Activated CD4-positive, alpha-beta T cell treated with anti-CD3 and anti-CD28 coated beads, Interleukin-2, amount 50 U/mL, for 16 hours (primary cell): ENCODE results near the gene GLRA2.
A peak's percentile ranks its signal among the peaks of the same experiment; 100 is the strongest.
"Not testable (repeated sequence)": the region's sequence is repeated elsewhere in the genome, so short reads cannot be mapped to it uniquely, and the experiment has no call there.

Experiments used
- DNase-seq: peaks from one replicate; pipeline ENCODE4 v3.0.0-alpha.2; 2020

Gene GLRA2

DNA sequence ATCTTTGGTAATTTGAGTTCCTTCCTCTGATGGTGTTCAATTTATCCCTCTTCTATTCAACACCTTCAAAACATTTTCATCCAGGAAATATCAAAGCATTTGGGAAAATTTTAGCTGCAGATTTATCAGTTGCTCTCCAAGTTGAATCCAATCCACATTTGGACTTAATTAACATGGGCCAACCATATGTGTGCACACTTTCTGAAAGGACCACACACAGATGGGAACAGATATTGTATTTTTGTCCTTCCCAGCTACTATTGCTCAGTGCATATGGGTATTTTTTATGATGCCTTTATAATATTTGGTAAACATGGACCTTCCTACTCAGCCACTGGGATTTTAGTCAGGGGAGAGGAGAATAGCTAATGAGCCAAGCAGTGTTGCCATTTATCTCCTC is 65.2 kb downstream of the GLRA2 start:
- DNase-seq: no peak

DNA sequence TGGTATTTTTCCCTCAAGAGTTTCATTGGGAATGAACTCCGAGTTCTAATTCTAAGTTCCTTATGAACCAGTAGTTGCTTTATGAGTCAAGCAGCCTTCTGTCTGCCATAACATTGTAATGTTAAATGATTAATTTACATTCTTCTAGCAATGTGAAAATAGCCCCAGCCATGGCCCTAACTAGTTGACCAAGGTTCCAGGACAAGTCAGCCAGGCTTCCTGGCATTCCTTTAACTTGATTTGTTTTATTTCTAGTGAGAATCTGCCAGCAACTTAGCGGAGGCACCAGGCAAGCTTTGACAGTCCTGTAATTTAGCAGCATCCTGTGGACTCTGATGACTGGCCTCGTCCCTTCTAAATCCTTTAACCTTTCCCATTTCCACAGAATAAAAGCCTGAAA is 69.0 kb downstream of the GLRA2 start:
- no peak for DNase-seq

DNA sequence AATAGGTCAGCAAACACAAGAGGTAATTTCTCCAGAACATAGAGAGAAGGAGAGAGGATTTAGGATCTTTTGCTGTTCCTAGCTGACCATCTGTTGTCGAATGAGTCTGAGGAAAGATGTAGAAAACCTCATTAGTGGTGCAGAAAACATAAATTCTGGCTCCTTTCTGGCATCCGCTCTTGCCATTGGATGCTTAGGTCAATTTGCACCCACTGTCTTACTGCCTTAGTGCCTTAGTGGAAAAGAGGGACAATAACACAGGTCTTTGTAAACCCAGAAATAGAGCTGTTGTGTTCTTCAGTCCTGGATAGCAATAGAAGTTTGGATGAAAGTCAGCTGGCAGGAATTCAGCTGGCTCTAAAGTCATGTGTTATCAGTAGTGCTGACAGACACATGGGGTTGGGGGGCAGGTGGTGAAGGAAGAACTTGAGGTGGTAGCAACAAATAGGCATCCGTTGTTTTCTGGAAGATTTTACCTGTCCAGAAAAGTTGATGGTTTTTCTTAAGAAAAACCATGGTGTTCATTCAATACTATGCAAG is 78.2 kb downstream of the GLRA2 start:
- no peak for DNase-seq

DNA sequence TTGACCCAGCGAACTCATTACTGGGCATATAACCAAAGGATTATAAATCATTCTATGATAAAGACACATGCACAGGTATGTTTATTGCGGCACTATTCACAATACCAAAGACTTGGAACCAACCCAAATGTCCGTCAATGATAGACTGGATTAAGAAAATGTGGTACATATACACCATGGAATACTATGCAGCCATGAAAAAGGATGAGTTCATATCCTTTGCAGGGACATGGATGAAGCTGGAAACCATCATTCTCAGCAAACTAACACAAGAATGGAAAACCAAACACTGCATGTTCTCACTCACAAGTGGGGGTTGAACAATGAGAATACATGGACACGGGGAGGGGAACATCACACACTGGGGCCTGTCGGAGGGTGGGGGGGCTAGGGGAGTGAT is 83.1 kb downstream of the GLRA2 start:
- not testable (repeated sequence) for DNase-seq

DNA sequence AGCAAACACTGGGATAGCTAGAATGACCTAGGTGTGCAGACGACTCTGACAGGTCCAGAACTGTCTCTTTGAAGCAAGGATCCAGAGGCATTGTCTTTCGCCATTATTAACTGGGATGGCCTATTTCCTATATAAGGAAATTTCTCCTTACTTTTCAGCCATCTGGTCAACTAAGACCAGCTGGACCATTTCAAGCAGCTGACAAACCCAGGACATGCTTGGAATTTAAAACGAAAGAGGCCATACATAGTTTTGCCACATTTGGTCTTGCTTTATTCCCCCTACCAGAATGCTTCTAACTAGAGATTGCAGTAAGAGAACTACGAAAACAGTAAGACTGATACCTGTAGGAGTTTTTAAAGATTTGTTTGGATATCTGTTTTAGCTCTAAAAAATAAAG is 87.0 kb downstream of the GLRA2 start:
- no peak for DNase-seq

DNA sequence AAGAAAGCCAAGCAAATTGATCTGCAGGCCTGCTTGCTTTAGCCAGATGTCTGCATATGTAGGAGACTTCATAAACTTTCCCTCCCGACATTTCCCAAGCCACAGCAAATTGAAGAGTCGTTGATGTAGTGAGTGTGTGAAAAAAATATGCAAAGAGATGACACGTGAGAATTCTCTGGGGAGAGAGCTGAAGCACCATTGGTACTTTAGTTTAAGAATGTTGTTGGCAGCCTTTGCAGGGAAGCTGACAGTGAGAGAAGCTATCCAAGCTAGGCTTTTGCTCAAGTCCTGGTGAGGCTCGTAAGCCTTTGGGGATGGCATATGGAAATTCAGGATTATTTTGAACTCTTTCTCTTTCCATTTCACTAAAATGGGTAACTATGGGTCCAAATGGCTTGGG is 87.5 kb downstream of the GLRA2 start:
- DNase-seq: no peak

DNA sequence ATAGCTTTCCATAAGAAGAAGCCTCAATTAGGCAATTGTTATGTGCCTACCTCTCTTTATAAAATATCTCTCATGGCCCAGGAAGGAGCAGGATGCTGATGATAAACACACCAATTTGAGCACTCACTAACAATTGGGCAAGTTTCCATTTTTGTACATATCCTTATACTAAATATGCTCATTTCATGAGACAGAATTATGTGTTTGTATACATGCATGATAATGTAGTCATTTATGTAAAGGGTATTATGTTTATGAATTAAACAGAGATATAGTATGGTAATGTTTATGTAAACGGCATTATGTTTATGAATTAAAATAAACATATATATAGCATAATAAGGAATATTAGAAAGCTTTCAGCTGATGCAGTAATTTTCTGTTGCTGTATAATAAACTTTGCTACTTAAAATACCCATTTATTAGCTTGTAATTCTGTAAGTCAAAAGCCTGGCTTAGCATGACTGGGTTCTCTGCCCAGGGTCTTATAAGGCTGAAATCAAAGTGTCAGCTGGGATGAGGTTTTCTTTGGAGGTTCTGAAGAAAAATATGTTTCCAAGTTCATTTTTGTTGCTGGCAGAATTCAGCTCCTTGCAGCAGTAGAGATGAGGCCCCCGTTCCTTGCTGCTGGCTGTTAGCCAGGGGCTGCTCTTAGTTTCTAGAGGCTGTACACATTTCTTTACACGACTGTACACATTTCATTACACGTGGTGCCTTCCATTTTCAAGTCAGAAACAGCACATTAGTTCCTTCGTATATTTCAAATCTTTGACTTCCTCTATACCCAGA is 89.0 kb downstream of the GLRA2 start:
- DNase-seq: no peak

DNA sequence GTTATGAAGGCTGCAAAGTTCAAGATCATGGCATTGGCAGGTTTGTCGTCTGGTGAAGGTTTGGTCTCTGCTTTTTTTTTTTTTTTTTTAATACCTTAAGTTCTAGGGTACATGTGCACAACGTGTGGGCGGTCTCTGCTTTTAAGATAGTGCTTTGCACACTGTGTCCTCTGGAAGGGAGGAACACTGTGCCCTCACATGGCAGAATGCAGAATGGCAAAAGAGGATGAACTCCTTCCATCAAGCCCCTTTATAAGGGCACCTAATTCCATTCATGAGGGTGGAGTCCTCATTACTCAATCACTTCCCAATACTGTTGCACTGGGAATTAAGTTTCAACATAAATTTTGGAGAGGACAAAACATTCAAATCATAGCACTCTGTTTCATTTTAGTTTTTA is 101.4 kb downstream of the GLRA2 start:
- DNase-seq: no peak

DNA sequence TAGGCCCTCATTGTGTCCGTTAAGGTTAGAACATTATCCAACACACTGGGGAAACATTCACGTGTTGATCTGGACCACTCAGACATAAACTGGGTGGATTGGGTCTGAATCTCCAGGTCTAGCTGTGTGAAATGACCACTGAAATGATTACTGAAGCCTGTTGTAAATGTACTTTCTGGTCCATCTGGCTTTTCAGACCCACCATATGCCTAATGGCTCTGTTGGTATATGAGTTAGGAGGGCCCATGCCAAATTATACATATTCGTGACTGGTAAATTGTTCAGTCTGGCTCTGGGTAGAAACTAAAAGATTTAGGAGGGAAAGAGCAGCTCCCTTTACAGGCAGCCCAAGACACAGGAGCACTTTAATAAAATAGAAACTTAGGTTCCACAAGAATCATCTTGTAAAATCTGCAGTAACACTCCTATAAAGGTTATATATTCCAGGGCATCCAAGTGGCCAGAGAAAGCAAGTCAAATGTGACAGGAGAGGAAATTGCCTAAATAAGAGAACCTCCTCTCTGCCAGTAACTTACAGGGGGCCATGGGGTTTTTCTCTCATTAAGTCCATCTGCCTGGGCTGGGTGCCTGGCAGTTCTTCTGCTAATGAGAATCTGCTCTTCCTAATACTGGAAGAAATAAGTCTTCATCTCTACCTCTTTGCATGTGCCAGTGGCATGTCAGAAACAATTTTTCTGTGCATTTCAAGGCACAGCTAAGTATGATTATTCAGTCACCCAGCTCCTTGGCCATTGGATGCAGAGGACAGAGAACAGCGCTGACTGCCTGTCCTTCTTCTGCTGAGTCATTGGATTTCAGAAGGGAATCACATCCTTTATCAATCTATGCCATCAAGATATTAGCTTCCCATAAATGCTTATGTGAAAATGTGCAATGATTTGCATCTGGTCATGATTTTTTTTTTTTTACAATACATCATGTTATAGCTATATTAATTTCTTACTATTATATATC is 112.6 kb downstream of the GLRA2 start:
- DNase-seq: no peak

DNA sequence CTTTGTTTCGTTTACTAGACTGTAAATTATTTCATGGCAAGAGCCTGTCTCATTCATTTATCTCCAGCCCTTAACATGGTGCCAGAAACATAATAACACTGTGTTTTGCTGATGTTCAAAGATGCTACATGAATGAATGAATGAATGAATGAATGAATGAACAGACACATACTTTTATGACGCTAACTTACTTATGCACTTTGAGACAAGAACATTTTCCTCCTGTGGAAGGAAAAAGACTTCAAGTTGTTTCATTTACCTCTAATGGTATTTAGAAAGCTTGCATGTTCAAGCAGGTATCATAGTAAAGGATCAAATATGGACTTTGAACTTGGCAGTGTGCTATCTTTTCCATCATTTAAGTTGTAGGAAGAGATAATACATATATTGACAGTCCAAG is 131.6 kb downstream of the GLRA2 start:
- DNase-seq: no peak

DNA sequence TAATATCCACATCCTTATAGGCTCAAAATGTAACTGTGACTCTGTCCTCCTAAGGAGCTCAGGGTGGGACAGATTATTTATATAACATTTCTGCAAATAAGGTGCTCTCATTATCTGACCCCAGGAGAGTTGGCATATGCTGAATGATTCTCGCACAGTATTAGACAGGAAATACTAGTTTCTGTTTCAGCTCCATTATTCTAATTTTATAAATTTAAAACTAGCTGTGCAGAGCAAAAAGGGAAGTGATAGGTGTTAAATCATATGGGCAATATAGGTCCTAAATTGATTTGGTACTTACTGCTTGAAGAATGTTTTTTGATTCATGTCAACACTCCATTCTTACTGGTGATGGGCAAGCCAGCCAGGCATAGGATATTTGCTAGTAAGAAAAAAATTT is 141.5 kb downstream of the GLRA2 start:
- DNase-seq: no peak

DNA sequence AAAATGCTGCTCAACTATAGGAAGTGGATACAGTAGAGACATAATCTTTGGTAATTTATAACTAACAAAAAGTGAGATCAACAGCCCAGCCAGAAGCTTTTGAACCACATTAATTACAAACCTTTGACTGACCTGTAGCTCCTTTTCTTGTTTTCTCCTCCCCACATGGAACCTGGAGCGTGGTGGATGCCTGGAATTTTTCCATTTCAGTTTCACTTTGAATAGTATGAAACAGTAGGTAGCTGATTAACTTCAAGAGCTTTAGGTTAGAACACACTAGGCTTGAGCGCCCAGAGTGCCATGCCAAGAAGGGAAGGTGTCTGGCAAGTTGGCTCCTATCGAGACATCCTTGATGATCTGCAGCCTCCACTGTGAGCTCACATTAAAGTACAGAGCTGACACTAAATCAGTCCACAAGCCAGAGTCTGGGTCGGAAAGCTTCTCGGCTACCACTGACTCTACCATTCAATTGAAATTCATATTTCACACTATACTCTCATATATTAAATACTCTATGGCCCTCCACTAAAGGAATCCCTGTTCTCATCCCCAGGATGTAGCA is 143.4 kb downstream of the GLRA2 start:
- DNase-seq: no peak

DNA sequence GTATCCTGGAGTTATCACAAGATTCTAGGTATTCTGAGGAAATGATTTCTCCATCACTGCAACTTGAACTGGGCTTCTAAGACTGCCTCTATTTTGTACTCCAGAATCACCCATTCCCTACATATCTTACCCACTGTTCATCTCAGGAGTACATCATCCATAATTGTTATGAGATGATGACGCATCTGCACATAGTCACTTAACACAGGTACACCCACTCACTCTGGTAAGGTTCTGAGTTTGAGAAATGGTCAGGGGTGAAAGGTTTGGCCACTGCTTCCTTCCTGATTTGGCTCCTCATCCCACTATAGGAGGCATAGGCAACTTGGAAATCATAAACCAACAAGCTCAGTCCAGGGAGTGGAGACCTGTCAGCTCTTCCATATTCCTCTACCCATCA is 143.9 kb downstream of the GLRA2 start:
- DNase-seq: no peak

DNA sequence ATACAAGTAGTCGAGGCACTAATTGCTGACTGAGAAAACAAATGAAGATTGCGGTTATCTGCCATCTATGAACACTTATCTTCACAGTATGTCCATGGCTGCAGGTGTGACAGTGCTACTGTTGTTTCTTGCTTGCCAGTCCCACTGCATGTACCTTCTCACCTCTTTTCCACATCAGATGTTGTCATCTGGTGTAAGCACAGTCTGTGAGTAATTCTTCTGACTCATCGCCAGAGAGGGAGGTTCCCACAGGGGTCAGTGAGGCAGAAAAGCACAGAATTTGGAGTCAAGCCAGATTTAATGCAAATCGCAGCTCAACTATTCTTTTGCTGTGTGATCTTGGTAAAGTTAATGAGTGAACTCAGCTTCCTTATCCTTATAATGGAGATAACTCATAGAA is 144.4 kb downstream of the GLRA2 start:
- DNase-seq: peak; percentile 26

DNA sequence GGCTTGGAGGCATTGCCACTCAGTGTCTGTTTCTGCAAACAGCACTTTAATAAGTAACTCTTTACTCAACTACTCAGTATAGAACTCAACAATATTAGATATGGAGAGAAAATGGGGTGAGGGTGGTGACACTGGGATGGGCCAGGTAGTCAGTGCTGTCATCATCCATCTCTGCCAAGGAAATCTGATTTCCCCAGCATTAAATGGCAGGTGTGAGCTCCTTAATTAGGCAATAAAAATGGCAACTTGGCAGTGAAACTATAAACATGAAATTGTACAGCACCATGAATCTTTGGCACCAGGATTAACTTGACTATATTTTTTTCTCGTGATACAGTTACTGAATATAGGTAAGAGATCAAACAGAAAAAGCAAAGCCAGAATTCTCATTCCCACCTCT is 146.2 kb downstream of the GLRA2 start:
- no peak for DNase-seq

DNA sequence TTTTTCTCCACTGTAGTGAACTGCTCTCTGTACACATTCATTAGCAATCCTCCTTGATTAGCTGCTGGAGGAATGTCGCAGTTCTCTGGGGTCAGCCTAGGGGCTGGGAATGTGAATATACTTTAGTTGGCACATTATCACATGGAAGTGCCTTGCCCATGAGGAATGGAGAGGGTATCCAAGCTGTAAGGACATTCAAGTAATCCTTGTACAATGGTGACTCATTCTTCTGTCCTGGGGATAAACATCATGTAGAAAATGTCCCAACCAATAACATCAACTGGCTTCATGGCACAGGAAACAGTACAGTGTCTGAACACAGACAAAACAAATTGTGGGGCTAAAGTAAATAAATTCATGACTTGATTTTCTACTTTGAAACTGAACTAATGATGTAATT is 147.1 kb downstream of the GLRA2 start:
- DNase-seq: no peak

DNA sequence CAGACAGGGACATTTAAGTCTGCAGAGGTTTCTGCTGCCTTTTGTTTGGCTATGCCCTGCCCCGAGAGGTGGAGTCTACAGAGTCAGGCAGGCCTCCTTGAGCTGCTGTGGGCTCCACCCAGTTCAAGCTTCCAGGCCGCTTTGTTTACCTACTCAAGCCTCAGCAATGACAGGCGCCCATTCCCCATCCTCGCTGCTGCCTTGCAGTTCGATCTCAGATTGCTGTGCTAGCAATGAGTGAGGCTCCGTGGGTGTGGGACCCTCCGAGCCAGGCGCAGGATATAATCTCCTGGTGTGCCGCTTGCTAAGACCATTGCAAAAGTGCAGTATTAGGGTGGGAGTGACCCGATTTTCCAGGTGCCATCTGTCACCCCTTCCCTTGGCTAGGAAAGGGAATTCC is 159.0 kb downstream of the GLRA2 start:
- DNase-seq: not testable (repeated sequence)

DNA sequence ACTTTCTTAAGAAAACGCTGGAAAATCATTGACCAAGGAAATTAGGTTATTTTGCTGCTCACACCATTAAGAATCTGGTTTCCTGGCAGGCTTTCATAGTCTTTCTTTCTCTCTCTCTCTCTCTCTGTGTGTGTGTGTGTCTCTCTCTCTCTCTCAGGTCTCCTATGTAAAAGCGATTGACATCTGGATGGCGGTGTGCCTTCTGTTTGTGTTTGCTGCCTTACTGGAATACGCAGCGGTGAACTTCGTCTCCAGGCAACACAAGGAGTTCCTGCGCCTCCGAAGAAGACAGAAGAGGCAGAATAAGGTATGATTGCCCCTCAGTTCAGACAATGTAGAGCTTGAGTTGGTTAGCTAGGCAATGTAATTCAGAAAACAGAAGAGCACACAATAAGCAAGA is 161.2 kb downstream of the GLRA2 start:
- DNase-seq: no peak

DNA sequence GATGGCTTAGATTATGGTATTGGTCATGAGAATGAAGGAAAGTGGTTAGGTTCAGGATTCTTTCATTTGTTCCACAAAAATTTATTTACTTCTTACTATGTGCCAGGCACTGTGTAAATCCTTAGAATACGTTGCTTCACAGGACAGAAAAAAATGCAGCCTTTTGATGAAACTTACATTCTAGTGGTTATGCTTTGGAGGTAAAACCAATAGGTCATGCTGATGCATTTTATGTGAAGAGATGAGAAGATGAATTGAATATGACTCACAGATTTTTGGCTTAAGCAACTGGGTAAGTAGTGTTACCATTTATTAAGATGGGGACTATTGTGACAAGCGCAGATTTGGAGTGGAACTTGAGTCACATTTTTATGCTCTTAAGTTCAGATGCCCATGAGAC is 165.3 kb downstream of the GLRA2 start:
- no peak for DNase-seq

DNA sequence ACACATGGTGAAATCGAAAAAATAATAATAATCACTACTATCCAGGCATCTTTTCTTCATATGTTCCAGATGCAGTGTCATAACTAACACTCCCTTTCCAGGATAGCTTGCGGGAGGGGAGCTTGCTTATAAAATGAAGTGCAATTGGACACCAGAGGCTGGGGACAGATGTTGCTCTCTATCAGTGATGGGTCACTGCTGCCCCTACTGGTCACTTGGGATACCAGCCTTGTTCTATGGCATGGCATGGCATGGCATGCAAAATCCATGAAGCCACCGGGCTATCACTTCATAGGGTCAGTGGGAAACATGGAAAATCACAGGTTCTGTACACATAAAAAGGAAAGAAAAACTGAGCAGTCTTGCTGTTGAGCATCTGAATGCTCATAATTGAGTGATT is 168.1 kb downstream of the GLRA2 start:
- peak; percentile 35 for DNase-seq

DNA sequence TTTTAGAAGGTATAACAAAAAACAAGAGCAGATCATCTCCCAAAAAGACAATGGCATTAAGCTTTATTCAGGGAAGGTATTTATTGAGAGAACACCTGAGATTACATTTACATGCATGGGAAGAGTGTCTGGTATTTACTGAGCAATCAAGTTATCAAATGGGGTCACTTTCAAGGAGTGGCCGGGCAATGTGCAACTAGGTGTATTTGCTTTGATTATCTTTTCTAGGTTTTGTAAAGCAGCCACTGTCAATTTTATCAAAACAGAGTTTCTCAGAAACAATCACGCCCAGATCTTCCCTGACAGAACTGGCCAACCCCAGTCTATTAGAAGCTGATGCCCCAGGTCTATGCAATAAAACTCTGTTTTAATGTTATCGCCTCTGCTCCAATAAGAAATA is 169.5 kb downstream of the GLRA2 start:
- DNase-seq: no peak

DNA sequence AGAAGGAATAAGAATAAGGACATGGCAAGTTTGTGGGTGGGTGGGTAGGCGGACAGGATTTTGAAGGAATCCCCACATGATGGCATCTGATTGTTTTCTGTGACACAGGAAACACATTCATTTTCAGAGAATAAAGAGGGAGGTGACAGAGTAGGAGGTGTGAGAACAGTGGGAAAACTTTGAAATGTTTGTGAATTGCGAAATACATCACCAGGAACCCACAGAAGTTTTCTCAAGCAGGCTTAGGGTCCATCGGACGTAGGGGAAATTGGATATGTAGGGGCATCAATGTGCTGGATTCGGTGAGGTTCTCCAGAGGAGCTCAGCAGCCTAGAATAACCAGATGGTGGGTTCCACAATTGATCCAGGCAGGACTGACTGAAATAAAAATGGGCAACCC is 171.6 kb downstream of the GLRA2 start:
- no peak for DNase-seq

DNA sequence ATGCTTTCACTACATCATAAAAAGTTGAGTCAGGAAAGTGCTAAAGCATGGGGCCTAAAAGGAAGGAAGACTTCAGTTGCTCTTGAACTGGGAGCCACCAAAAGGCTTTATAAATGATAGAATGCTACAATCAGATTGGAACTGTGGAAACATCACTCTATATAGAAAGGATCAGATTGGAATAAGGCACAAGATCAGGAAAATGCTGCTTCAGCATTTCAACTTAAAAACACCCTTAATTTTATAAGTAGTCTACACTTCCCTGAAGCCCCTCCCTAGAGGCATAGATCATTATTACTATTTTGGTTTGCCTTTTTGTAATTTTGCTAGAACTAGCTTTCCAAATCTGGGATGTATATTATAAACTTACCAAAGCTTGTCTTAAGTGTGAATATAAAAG is 172.8 kb downstream of the GLRA2 start:
- no peak for DNase-seq

DNA sequence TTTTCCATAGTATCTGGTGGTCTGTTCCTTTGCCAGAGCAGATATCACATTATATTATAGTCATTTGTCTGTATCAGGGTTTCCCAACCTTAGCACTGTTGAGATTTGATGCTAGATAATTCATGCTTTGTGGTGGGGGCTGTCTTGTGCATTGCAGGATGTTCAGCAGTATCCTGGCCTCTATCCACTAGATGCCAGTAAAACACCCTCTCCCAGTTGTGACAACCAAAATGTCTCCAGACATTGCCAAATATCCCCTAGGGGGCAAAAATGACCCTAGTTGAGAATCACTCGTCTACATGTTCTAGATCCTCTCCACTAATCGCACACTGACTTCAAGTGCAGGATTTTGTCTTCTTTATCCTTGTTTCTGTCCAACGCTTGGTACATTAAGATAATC is 182.8 kb downstream of the GLRA2 start:
- DNase-seq: no peak
